ENCODE data around the gene DOK3.

The DOK3 gene

DNA sequence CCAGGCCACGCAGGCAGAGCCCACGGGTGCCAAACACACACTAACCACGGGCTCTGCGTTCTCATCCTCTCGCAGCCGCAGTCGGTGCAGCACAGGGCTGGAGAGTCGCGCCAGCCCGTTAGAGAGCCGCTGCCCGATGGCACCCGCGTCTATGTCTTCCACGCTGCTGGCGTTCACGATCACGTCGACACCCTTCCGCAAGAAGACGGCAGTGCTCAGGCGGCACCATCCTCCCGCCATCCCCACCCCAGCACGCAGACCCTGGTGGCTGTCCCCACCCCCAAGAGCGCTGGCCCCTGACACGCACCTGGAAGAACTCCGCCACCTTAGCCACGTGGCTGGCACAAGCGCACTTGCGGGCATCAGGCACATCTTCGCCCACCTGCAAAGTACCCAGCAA is 42.2 kb downstream of the DOK3 start:
- no peak overlapping the region for H3K27ac ChIP-seq
- TF ChIP-seq CTCF (conservative IDR thresholded peaks at IDR 0.05) (no peak), ZFX (IDR thresholded peaks at IDR 0.05) (no peak)

DNA sequence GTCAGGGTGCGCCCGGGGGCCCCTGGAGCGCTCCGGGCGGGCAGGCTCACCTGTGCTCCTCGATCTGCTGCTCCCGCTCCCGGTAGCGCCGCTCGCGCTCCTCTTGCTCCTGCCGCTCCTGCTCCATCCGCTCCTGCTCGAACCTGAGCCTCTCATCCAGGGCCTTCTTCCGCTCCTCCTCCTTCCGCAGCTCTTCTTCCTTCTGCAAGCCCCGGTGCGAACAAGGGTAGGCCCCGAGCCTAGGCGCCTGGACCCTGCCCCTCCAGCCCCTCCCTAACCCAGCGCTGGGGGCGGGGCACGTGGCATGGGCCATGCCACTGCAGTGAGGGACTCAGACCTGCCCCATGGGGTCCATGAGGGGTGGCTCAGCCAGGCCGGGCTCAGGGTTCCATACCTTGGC is 42.8 kb downstream of the DOK3 start:
- no peak overlapping the region for H3K27ac ChIP-seq

DNA sequence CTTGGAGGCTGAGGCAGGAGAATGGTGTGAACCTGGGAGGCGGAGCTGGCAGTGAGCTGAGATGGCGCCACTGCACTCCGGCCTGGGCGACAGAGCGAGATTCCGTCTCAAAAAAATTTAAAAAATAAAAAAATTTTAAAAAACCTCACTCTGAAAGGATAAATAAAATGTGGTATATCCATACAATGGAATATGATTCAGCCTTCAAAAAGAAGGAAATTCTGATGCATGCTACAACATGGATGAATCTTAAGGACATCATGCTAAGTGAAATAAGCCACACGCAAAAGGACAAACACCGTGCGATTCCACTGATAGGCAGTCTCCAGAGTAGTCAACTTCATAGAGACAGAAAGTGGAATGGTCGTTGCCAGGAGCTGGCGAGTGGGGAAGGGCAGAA is 44.6 kb downstream of the DOK3 start:
- no peak overlapping the region for H3K27ac ChIP-seq
- TF ChIP-seq ZFX (IDR thresholded peaks at IDR 0.05) (no peak), CTCF (conservative IDR thresholded peaks at IDR 0.05) (no peak)

More for the DNA sequence above, 42.8 kb downstream of the DOK3 start:
- no peak for TF ChIP-seq CTCF (conservative IDR thresholded peaks at IDR 0.05)
- TF ChIP-seq ZFX (IDR thresholded peaks at IDR 0.05): no peak

GRCh38 chr5:177462021-177462670 is 47.5 kb downstream of the DOK3 start:
- no peak overlapping the region for H3K27ac ChIP-seq
- TF ChIP-seq ZFX (IDR thresholded peaks at IDR 0.05): no peak
- TF ChIP-seq CTCF (conservative IDR thresholded peaks at IDR 0.05): no peak

GRCh38 chr5:177459819-177460628 is 49.6 kb downstream of the DOK3 start:
- H3K27ac ChIP-seq: no peak overlapping the region
- TF ChIP-seq ZFX (IDR thresholded peaks at IDR 0.05) (no peak), CTCF (conservative IDR thresholded peaks at IDR 0.05) (no peak)

DNA sequence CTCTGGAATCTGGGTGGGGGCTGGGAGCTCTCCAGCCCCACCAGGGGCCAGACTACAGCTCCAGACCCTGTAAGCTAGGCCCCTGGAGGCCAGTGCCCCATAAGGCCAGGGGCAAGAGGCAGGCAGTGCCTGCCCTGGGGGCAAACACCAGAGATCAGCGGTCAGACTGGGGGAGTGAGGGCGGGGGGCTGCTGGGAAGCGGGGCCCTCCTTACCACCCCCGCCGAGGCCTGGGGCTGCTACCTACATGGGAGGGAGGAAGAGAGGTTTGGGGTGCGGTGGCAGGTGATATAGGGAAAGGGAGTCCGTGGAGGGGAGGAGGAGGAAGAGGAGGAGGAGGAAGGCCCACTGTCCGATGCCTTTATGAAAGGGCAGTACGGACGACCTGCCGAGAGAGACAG is 50.3 kb downstream of the DOK3 start:
- no peak for TF ChIP-seq ZFX (IDR thresholded peaks at IDR 0.05)
- no peak for TF ChIP-seq CTCF (conservative IDR thresholded peaks at IDR 0.05)
- no peak overlapping the region for H3K27ac ChIP-seq

DNA sequence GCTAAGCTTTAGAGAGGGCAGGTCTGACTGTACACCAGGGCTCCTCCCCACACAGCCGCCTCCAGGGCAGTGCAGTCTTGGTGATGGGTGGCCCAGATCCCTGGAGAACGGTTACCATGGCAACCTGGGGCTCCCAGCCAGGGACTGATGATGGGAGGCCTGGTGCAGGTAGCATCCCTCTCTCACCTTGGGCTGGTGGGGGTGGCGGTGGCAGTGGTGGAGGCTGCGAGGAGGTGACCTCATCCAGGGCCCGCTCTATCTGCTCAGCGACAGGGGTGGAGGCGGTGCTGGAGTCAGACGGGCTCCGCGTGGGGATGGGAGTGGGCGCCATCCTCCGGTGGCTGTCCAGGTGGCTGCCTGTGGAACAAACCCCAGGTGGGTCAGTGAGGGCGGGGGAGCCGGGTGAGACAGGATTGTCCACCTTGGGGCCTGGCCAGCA is 50.7 kb downstream of the DOK3 start:
- H3K27ac ChIP-seq: no peak overlapping the region
- TF ChIP-seq CTCF (conservative IDR thresholded peaks at IDR 0.05): no peak
- TF ChIP-seq ZFX (IDR thresholded peaks at IDR 0.05): no peak
